ENCODE measurements around the gene BST1. TPM values are rescaled to one million over a fixed set of nuclear protein-coding genes. Genes with fewer than 3 reads are reported as not detected.

BST1 gene
- total RNA-seq, 1 experiment from 2014 or later = not detected

- Histone ChIP-seq H3K4me2 (ENCODE audit: insufficient read depth, insufficient read length, low read length) (peak overlapping the region; percentile 81), H3K14ac (ENCODE audit: insufficient read depth, low read length) (no peak overlapping the region), H3K4me1 (ENCODE audit: insufficient read depth, low read length) (0 out of 2 replicates have a peak, but pooled peaks cover 1% of the 10 kb centered on the region), H3K18ac (ENCODE audit: insufficient read length, low read depth, low read length) (no peak overlapping the region), H3K79me1 (ENCODE audit: insufficient read depth, low read depth, low read length, poor library complexity, severe bottlenecking) (no peaks in the 10 kb centered on the region), H3K56ac (ENCODE audit: insufficient read length, low read depth, low read length) (no peak overlapping the region), H2BK20ac (ENCODE audit: low read depth, low read length, poor library complexity, severe bottlenecking) (no peak overlapping the region), H3K79me2 (ENCODE audit: insufficient read depth, low read length) (no peaks in the 10 kb centered on the region), H4K8ac (replicated peaks; ENCODE audit: insufficient read length, low read depth, low read length) (no peak overlapping the region), H2BK15ac (ENCODE audit: low read depth, low read length) (no peak overlapping the region), H3T11ph (ENCODE audit: low read length) (no peak overlapping the region), H2AK5ac (ENCODE audit: insufficient read length, low read length) (no peak overlapping the region), H2AFZ (ENCODE audit: low read length) (no peak overlapping the region), H4K5ac (ENCODE audit: insufficient read length, low read depth, low read length) (no peak overlapping the region), H3K9me3 (ENCODE audit: control insufficient read depth, low read depth, low read length) (no peaks in the 10 kb centered on the region), H3K27ac (ENCODE audit: insufficient read length, low read depth, low read length) (no peak overlapping the region), H3K23ac (ENCODE audit: insufficient read length, low read depth, low read length) (no peak overlapping the region), H3K27me3 (ENCODE audit: insufficient read depth, low read length) (peaks cover 20% of the 10 kb centered on the region), H2BK120ac (ENCODE audit: low read depth, low read length, poor library complexity, severe bottlenecking) (no peak overlapping the region), H3K9ac (ENCODE audit: extremely low read depth, insufficient read length, low read length) (no peak overlapping the region), H2BK12ac (ENCODE audit: insufficient read length, low read depth, low read length) (no peak overlapping the region), H2BK5ac (ENCODE audit: insufficient read length, low read length) (no peak overlapping the region), H4K91ac (ENCODE audit: insufficient read length, low read depth, low read length) (no peak overlapping the region), H4K20me1 (ENCODE audit: control insufficient read depth, insufficient read depth, insufficient read length) (no peaks in the 10 kb centered on the region), H3K4ac (ENCODE audit: low read depth, low read length) (no peak overlapping the region), H3K23me2 (ENCODE audit: insufficient read length, low read depth, low read length, poor library complexity, severe bottlenecking) (peaks cover 12% of the 10 kb centered on the region)
- DNase-seq = peak; percentile 51
- no CpG with 5 or more reads among the region's 14 CpGs for WGBS (ENCODE audit: extremely low coverage, insufficient read length, low lambda C conversion rate)
- no peaks in the 10 kb centered on the region for H3K9me3 Mint-ChIP-seq
- peaks cover 72% of the 10 kb centered on the region for H3K27me3 Mint-ChIP-seq (ENCODE audit: low read depth)
- peak overlapping the region; percentile 67 to 82 for H3K4me3 Mint-ChIP-seq
- H3K4me1 Mint-ChIP-seq = peaks cover 16 to 20% of the 10 kb centered on the region in 2 experiments
- H3K36me3 Mint-ChIP-seq (ENCODE audit: insufficient read depth in 1 of 3, low read depth in 3 of 3) = no peaks in the 10 kb centered on the region
- no peak overlapping the region for H3K27ac Mint-ChIP-seq
- peak; percentile 53; the same call in 2 of the 3 replicates for TF ChIP-seq CTCF (conservative IDR thresholded peaks at IDR 0.05)
These were observed 76.4 kb downstream of the BST1 start for GRCh38 chr4:15779306-15779705.
